CD4-positive, alpha-beta T cell treated with Interferon alpha-2 for 1 hour (primary cell): ENCODE results near the gene DIDO1.
"Not testable (repeated sequence)": the region's sequence is repeated elsewhere in the genome, so short reads cannot be mapped to it uniquely, and the experiment has no call there.

Experiments
- DNase-seq, 2 donors: peaks; one replicate each; pipeline ENCODE4 v3.0.0-alpha.2; 2020 to 2022

The DIDO1 gene

DNA sequence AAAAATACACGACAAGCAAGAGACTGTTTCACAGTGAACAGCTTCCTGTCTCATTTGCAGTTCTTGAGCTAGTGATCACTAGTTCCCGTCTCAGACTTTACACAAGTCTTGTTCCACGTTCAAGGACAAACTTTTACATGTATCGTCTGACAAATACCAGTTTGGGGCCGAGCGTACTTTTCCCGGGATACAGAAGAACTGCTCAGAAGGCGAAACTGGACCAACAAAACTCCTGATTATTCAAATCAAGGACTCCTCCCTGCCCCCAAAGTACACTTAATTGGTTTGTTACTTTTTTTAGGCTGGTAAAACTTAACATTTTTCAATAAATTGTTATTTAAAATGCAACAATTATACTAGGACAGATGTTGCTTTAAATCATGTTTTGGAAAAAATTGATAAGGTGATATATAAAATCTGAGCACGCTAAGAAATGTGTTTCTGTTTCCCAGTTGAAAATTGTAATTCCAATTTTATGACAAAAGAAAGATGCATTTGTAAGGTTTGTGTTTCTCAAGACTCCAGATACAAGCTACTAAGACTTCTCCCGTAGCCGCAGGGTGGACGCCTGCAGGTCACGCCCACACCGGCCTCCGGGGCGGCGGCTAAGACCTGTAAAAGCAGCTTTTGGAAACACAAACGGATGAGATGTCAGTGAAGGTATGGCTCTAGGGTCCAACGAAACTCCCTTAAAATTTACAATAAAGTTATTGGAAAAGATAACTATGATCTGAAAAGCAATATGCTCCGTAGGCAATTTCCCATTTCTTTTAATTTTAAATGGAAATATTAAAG, 47.9 kb downstream of the DIDO1 start:
- DNase-seq, result no peak

DNA sequence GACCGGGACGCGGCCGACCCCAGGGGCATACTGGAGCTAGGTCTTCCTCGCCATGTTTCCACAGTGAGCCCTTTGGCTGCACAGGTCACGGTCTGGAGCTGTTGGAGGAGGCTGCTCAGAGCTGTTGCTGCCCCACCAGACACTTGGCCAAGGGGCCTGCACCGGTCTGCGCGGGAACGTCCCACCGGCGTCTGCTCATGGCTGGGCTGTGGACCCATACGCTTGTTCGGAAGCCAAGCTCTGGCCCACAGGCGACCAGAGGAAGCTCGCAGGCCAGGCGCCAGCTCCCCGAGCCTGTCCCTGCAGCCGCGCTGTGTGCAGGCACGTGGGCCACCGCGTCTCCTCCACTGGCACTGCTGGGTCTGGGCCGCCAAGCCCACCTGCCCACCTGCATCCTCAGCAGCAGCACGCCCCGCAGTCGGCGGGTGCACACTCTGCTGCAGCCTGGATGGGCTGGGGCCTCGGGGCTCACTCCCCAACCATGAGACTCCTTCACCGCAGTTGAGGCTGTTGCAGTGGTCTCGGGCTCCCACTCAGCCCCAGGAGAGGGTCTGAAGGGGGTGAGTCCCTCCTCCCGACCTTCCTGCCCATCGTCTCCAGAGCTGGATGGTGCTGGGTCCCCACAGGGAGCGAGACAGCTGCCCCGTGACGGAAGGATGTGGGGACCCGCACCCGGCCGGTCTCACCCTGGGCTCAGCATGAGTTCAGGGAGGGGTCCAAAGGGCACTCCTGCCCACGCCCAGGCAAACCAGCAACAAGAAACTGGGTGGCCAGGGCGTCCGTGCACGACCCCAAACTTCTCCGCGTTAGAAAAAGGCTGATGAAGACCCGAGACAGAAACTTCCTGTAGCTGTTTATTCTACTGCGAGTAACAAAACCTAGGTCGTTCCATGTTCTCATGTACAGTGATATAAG, 49.1 kb downstream of the DIDO1 start:
- no peak for DNase-seq

DNA sequence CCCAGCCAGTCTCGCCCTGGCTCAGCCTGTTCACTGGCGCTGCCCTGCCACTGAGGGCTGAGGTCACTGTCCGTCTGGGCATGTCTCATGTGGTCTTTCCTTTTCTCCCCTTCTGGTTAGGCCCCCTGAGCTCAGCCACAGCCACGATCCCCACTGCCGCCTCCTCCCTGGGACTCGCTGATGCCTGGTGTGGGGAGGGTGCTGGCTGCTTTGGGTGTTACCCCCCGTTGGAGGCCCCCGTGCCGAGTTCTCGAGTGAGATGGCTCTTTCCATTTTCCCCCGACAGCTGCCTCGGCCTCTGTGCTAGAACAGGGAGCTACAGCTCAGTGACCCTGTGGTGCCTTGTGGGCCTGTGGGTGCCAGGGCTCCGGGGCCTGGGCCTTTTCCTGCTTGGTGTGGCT, 49.8 kb downstream of the DIDO1 start:
- DNase-seq, result no peak

DNA sequence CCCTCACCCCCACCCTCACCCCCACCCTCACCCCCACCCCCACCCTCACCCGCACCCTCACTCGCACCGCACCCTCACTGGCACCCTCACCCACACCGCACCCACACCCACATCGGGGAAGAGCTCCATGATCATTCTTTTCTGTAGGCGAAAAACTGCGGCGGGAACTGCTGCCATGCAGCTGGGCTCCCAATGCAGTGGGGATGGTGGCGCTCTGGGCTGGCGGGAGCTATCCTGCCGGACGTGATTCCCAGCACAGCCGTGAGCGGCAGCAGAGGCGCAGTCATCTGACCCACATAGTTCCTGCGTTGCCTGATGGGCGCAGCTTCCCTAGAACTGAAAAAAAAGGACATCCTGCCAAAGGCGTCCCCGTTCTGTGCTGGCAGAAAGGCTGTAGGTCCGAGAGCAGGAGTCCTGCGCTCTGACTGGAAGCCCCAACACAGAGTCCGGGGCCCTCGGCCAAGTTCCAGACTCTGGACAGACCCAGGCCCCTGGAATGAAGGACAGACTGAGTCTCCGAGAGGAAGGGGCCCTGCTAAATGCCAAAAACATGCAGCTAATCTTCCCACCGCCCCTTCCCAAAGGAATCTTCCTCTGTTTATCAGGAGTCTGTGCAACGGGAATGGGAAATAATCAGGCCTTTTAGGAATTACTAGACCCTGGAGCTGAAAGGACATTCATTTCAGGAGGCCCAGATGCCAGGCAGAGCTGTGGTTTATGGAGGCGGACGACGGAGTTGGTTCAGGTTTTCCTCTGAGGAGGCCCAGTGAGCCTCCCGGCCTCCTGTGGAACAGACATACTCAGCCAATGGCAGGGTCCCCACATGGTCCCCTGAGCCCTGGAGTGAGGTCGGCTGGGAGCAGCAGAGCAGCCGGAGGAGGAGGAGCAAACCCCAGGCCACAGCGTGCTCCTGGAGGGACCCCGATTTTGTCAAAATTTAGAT, 50.6 kb downstream of the DIDO1 start:
- DNase-seq, result no peak

DNA sequence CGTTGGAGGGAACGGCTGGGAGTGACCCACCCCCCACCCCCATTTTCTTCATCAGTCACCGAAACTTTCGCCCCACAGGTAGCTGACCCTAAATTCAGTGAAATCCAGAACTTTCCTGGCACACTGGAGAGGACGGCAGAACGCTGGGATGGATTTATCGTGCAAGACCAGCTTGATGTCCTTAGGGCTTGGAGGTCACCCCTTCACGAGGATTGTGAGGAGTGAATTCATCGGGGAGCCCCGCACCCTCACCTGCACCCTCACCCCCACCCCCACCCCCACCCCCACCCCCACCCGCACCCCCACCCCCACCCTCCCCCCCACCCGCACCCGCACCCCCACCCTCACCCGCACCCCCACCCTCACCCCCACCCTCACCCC, 51.4 kb downstream of the DIDO1 start:
- DNase-seq, result no peak

DNA sequence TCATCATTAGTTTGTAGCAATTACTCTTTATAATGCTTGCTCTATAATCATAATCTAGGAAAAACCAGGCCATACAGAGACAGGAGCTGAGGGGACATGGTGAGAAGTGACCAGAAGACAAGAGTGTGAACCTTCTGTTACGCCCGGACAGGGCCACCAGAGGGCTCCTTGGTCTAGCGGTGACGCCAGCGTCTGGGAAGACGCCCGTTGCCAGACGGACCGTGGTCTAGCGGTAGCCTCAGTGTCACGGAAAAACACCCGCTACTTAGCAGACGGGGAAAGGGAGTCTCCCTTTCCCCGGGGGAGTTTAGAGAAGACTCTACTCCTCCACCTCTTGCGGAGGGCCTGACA, 52.6 kb downstream of the DIDO1 start:
- DNase-seq, result peak; percentile 31 to 44

DNA sequence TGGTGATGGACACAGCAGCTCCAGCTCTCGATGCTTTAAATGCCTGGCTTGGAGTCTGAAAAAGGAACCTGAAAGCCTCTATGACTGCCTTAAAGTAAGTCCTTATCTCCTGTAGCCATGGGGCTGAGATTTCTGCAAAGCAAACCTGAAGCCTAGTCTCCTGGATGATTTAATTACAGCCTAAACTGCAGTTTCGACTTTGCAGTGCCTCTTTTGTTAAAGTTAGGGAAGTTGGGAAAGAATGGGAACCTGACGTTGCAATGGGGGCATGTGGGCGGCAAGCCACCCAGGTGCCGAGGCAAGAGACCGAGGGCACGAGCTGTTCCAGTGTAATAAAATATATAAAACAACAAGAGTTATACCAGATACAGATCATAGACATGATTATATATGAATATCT, 53.0 kb downstream of the DIDO1 start:
- no peak for DNase-seq

DNA sequence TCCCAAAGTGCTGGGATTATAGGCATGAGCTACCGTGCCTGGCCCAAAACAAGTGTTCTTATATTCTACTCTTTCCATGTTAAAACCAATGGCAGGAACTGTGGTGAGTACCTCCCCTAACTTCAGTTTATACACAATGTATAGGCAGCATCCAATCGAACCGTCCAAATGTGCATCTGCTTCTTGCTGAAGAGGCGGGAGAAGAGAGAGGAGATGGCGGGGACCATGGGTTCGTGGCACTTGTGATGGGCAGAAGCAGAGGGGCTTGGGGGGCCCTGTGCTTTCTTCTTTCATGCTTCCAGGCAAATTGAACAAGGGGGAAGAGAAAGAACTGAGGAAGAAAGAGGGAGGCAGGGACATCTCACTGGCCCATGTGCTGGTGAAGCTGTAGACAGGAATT, 53.4 kb downstream of the DIDO1 start:
- DNase-seq, result no peak

DNA sequence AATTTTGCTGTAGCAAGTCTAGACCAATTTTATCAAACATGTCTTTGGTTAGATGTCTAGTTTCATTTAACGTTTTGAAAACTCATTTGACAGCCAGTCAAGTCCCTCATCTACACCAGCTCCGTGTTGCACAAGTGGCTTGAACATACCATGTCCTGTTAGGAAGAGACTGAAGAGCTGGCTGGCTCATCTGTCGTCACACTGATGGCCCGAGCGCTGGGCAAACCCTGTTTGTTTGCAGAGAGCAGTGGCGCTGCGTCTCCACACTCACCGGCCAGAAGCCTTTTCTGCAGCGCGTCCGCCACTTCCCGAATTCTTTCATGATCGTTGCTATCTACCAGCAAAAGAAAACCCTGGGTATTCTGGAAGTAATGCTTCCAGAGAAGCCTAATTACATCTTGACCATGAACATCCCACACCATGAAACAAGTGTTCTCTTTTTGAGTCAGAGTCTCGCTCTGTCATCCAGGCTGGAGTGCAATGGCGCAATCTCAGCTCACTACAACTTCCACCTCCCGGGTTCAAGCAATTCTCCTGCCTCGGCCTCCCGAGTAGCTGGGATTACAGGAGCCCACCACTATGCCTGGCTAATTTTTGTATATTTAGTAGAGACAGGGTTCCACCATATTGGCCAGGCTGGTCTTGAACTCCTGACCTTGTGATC, 54.0 kb downstream of the DIDO1 start:
- DNase-seq, result no peak

DNA sequence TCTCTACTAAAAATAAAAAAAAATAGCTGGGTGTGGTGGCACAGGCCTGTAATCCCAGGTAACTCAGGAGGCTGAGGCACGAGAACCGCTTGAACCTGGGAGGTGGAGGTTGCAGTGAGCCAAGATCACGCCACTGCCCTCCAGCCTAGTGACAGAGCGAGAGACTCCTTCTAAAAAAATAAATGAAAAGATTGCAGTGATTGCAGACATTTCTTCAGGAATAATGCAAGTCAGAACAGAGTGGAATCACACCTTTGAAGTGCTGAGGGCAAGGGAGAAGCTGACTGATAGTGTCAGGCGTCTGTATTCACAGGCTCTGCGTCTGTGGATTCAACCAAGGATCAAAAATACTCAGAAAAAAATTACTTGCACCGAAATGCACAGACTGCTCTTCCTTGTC, 62.1 kb downstream of the DIDO1 start:
- DNase-seq, result no peak

DNA sequence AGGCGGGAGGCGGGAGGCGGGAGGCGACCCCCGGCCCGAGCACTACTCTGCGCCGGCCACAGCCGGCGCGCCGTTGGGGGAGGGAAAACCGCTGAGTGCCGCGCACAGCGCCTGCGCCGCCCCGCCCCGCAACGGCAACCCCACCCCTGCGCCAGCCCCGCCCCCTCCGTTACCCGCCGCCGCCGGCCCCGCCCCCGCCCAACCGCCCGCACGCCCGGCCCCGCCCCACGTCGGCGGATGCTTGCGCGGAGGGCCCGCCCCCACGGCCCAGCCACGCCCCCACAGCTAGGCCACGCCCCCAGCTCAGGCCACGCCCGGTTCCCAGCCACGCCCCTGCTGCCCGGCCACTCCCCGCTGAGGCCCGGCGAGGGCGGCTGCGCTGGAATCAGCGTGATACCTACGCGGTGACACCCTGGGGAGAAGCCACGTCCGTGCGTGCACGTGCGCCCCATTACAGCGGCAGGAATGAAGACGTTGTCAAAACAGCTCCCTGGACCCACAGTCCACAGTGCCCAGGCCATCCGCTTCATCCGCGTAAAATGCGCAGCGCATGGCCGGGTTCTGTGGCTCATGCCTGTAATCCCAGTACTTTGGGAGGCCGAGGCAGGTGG, 64.5 kb downstream of the DIDO1 start, which contains the start of gene TCFL5:
Gene TCFL5 (minus strand): TSS at position 97 of the 611 bp plus-strand sequence. CDS start 152 bp downstream, outside the sequence.
- DNase-seq, result peak; percentile 87 to 94

DNA sequence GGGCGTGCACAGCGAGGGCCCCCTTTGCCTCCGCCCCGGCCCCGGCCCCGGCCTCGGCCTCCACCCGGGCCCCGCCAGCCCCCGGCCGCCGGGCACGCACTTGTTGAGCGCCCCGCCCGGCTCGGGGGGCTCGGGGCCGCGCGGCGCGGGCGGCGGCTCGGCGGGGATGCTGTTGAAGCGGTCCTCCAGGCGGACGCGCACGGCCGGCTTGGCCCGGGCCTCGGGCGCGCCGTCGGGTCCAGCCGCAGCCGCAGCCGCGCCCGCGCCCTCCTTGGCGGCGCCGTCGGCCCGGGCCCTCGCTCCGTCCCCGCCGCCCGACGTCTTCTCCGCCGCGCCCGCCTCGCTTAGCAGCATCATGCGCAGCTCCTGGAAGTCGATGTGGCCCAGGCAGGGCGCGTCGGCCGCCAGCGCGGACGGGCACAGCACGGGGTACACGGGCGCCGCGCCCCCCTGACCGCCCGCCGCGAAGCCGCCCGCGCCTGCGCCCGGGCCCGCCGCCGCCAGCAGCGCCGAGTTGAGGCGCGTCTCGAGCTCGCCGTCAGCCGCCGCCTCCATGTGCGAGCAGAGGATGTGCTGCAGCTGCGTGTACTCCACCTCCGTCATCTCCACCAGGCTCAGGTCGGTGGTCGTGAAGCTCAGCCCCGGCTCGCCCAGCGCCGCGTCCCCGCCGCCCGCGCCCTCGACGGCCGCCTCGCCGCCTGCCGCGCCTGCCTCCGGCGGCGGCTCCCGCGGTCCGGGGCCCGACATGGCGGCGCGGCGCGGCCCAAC, 65.2 kb downstream of the DIDO1 start:
- DNase-seq, result peak; percentile 27 to 58

DNA sequence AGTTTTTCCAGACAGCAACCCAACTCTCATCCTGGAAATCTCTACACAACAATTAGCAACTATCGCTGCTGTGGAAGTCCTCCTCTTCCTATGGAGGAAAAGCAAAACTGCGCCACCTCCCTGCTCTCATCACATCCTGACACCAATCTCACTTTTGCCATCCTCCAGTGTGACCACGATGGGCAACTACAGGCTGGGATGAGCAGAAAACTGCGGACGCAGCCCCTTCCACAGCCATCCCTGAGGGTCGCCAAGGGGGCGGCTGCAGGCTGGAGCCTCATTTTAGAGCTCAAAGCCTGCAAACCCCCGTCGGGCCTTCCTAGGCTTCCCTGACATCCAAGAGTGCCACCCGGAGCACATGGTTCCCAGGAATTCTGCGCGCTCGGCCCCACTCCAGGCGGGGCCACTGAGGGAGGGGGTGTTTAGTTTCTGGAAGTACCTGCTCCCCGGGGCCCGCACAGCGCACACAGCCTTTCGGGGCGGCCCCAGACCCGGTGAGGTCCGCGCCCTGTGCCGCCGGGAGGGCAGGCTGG, 65.8 kb downstream of the DIDO1 start:
- DNase-seq, result no peak

DNA sequence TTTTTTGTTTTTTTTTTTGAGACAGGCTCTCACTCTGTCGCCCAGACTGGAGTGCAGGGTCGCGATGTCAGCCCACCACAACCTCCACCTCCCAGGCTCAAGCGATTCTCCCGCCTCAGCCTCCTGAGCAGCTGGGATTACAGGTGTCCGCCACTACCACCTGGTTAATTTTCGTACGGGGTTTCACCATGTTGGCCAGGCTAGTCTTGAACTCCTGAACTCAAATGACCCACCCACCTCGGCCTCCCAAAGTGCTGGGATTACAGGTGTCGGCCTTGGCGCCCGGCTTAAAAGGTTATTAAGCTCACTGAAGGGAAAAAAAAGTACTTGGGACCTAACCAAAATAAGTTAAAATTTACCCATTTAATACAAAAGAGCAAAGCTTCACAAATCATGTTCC, 66.6 kb downstream of the DIDO1 start:
- DNase-seq, result no peak

DNA sequence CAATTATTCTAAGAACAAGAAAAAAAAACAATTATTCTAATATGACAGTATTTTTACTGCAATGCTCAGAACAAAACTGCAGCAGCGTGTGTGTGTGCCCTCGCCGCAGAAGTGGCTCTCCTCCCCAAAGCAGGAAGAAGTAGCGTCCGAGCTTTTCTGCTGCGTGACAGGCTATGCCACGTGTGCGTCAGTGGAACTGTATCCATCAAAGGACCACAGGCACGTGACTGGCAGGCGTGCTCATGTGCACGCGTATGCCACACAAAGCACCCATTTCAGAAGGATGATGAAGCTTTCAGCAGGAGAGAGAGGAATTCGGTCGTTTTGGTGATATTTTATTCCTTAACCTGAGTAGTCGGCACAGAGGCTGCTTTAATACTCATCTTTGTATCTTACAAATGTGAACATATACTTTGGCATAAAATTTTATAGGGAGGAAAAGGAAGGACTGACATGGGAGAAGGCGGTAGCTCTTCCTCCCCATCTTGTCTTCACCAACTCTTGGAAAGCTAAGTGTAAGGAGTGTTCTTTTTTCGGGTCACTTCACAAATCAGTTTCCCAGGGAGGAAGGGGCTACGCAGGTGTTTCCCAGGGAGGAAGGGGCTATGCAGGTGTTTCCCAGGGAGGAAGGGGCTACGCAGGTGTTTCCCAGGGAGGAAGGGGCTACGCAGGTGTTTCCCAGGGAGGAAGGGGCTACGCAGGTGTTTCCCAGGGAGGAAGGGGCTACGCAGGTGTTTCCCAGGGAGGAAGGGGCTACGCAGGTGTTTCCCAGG, 68.1 kb downstream of the DIDO1 start:
- peak in 1 of 2 donors; percentile 27 for DNase-seq

DNA sequence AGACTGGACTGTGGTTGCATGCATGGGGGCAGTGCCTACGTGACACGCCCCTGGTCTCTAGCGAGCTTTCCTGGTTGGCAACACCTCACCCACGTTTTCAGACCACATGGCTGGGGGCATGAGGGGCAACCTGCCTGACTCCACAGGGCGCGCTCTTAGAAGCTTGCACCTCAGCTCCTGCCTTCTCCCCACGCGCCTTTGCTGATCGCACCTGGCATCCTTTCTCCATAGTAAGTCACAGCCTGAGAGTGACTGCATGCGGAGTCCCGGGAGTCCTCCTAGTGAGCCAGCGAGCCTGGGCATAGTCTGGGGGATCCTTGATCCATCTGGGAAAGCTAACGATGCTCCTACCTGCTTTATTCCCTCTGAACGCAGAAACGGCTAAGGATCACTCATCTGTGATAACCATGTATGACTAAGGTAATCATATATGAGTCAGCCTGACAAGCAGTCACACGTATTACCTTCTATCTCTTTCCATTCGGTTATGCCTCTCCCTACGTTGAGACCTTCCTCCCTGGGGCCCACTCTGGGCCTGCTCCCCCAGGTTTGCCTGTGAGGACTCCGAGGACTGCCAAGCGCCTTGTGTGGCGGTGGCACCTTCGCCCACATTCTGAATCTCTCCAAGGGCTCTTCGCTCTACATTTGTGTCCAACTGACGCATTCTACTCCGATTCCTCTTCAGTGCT, 69.2 kb downstream of the DIDO1 start:
- DNase-seq, result no peak

DNA sequence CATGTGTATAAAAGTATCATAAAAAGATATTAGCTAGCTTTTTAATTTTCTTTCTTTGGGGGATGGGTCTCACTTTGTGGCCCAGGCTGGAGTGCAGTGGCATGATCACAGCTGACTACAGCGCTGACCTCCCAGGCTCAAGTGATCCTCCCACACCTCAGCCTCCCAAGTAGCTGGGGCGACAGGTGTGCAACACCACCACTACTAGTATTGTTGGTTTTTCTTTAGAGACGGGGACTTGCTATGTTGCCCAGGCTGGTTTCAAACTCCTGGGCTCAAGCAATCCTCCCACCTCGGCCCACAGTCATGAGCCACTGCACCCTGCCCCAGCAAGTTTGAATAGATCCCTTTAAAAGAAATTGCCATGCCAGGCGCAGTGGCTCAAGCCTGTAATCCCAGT, 71.2 kb downstream of the DIDO1 start:
- no peak for DNase-seq

DNA sequence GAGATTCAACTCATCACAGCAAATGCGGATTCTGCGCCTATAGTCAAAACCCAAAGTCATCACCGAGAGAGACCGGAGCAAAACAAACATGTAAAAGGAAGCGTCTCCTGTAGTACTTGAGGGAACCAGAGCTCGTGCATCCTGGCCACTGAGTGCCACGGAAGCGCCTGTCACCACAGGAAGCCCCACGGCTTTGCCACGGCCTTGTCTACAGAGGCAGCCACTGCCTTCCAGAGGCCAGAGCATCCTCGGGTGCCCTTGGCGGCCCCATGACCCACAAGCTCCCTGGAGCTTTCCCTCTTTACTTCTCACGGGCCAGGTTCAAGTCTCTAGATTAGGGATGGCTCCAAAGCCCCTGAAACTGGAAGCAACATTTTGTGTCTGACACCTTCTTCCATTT, 72.2 kb downstream of the DIDO1 start:
- no peak for DNase-seq

DNA sequence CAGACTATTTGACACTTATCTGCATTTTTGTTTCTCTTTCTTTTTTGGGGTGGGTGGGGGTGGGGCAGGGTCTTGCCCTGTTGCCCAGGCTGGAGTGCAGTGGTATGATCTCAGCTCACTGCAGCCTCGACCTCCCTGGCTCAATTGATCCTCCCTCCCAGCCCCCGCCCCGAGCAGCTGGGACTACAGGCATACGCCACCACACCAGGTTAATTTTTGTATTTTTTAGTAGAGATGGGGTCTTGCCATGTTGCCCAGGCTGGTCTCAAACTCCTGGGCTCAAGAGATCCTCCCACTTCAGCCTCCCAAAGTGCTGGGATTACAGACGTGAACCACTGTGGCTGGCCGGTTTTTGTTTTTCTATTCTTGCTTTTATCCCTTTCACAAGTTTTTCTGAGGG, 73.0 kb downstream of the DIDO1 start:
- not testable (repeated sequence) for DNase-seq
